Mesodermal cell (in vitro differentiated cells): ENCODE results near the gene ISCU. TPM values are rescaled to one million over a fixed set of nuclear protein-coding genes. Genes with fewer than 3 reads are reported as not detected.
A peak's percentile ranks its signal among the peaks of the same experiment; 100 is the strongest.

ENCODE experiments used
- H3K27ac ChIP-seq: 2 replicates; pipeline ENCODE4 v1.7.0; 2013; ENCODE audit warnings: mild to moderate bottlenecking, low read depth, low read length, moderate library complexity; ENCODE audit not compliant: severe bottlenecking
- H3K36me3 ChIP-seq: 2 replicates; pipeline ENCODE4 v1.7.1; 2013; ENCODE audit warnings: mild to moderate bottlenecking, low read length, moderate library complexity; ENCODE audit not compliant: control insufficient read depth, insufficient read depth
- H3K4me1 ChIP-seq: one replicate; pipeline ENCODE4 v1.7.1; 2013; ENCODE audit warnings: mild to moderate bottlenecking, low read length; ENCODE audit not compliant: insufficient read depth, control insufficient read depth, poor library complexity, severe bottlenecking
- H3K4me3 ChIP-seq: 2 replicates; pipeline ENCODE4 v1.7.0; 2013; ENCODE audit warnings: low read length, control low read depth, mild to moderate bottlenecking; ENCODE audit not compliant: insufficient read depth, poor library complexity, severe bottlenecking; ENCODE audit errors: extremely low read depth
- H3K9me3 ChIP-seq: 2 replicates; pipeline ENCODE4 v1.7.1; 2013; ENCODE audit warnings: mild to moderate bottlenecking, low read length, moderate library complexity; ENCODE audit not compliant: control insufficient read depth
- WGBS, 2 experiments: methylation state at CpG; one replicate each; pipeline ENCODE4 v1.1.5; 2013; ENCODE audit warnings: missing lambda C conversion rate in 2 of 2; ENCODE audit not compliant: insufficient coverage in 2 of 2; 5-methylcytosine and 5-hydroxymethylcytosine counted together
- polyA plus RNA-seq, 2 experiments: library from polyadenylated mRNA; stranded (reverse); fragments of 50-300 nt; gene quantifications; one replicate each; pipeline ENCODE4 v1.2.3, GENCODE V29; 2013

ISCU gene
- 145 TPM for polyA plus RNA-seq (2013, experiment 1 of 2)
- polyA plus RNA-seq (2013, experiment 2 of 2), result 137 TPM

GRCh38 chr12:108562348-108563135, at the start of gene ISCU:
TSS of gene ISCU (plus strand) at chr12:108562596. CDS start at chr12:108562623, 27 bp downstream.
- H3K9me3 ChIP-seq, result no peaks in the 10 kb centered on the region
- peak within 1 kb of the TSS; percentile 98 for H3K4me3 ChIP-seq
- peak within 1 kb of the TSS; percentile 99 for H3K27ac ChIP-seq
- H3K36me3 ChIP-seq, result peaks cover 55% of the 10 kb centered on the region
- peaks cover 3% of the 10 kb centered on the region for H3K4me1 ChIP-seq
- 0% methylated on average over 65 to 71 of the region's 72 CpGs for WGBS, 2 experiments

DNA sequence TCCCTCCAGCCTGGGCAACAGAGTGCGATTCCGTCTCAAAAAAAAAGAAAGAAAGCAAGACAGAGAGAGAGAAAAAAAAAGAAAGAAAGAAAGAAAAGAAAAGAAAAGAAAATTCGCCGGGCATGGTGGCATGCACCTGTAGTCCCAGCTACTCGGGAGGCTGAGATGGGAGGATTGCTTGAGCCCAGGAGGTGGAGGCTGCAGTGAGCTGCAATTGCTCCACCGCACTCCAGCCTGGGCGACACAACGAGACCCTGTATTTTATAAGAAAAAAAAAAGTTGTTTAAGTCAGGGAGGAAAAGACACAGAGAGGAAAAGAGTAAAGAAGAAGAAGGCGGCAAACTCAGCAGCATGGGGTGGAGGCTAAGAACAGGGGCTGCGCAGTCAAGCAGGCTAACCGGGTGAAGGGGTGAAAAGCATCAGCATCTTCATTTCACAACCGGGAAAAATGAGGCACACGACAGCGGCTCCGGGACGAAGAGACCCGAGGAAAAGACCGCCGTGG, 47.9 kb upstream of the ISCU start:
- peaks cover 5% of the 10 kb centered on the region for H3K9me3 ChIP-seq
- H3K27ac ChIP-seq, result no peak overlapping the region
- H3K4me1 ChIP-seq, result peaks cover 3% of the 10 kb centered on the region
- H3K36me3 ChIP-seq, result peaks cover 26% of the 10 kb centered on the region
- peak overlapping the region; percentile 84 for H3K4me3 ChIP-seq
- 42 to 48% methylated on average over 18 to 19 of the region's 19 CpGs for WGBS, 2 experiments

GRCh38 chr12:108514973-108515814, 47.2 kb upstream of the ISCU start, which contains the start of gene FICD:
TSS of gene FICD (plus strand) at chr12:108515277. CDS start at chr12:108516973, 1,696 bp downstream.
- peaks cover 3% of the 10 kb centered on the region for H3K4me1 ChIP-seq
- no peak within 1 kb of the TSS for H3K27ac ChIP-seq
- no peaks in the 10 kb centered on the region for H3K9me3 ChIP-seq
- H3K36me3 ChIP-seq, result peaks cover 33% of the 10 kb centered on the region
- WGBS, 2 experiments, result 0 to 1% methylated on average over 54 to 59 of the region's 67 CpGs
- peak within 1 kb of the TSS; percentile 84 for H3K4me3 ChIP-seq

GRCh38 chr12:108515916-108516315, 46.5 kb upstream of the ISCU start:
- Histone ChIP-seq H3K9me3 (no peaks in the 10 kb centered on the region), H3K4me1 (peaks cover 3% of the 10 kb centered on the region), H3K36me3 (peaks cover 40% of the 10 kb centered on the region), H3K27ac (no peak overlapping the region), H3K4me3 (peak overlapping the region; percentile 84)
- WGBS, 2 experiments, result 94 to 100% methylated on average over 1 to 2 of the region's 5 CpGs

DNA sequence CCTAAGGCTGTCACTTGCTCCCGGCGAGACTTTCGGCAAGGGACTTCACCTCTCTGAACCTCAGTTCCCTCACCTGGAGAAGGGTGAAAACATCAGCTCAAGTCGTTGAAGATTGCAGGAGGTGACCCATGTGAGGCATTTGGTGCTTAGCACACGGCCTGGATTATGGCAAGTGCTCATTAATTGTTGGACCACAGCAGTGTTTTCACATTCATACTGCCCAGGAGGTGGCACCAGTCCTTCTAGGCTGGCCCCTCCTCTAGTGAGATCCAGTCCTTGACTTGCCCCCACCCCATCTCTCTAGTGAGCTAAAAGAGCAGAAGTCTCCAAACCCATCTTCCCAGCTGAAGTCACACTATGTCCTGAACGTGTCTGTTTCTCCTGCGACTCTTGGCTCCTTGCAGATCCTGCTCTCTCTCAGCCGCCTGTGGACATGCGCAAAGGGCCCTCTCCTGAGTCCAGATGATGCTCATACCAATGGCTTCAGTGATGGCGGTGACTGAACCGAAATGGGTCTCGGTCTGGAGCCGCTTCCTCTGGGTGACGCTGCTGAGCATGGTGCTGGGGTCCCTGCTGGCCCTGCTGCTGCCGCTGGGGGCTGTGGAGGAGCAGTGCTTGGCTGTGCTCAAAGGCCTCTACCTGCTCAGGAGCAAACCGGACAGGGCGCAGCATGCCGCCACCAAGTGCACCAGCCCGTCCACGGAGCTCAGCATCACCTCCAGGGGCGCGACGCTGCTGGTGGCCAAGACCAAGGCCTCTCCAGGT, 45.7 kb upstream of the ISCU start:
- peaks cover 3% of the 10 kb centered on the region for H3K4me1 ChIP-seq
- H3K36me3 ChIP-seq, result peaks cover 48% of the 10 kb centered on the region
- WGBS, 2 experiments, result 94 to 95% methylated on average over 21 to 23 of the region's 23 CpGs
- no peak overlapping the region for H3K4me3 ChIP-seq
- no peak overlapping the region for H3K27ac ChIP-seq
- no peaks in the 10 kb centered on the region for H3K9me3 ChIP-seq

DNA sequence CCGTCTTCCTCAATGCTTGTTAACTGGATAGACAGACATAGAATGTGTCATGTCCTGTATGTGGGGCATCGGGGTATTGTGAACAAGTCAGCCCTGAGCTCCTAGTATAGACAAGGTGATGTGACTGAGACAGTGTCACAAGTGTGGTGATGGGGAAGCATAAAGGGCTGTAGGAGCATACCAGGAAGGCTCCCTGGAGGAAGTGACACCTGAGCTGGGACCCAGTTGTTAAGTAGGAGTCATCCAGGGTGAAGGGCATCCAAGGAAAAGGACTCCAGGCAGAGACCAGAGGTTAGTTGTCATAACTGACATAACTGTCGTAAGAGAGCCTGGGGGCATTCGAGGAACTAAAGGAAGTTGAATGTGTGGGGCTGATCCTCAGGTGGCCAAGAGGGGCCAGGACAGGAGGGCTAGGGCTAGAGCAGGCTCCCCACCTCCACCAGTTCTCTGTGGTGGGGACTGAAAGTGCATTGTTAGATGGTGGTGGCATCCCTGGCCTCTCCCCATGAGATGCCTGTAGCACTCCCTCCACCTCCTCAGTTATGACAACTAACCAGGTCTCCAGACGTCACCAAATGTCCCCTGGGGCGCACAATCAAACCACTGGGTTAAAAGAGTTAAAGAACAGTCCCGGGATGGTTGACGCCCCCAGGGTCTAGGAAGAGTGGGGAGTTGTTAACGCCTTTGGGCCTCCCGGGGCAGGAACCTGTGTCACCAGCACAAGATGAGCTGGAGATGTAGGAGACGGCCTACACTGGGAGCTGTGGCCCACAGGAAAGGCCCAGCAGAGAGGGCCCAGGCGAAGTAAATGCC, 44.9 kb upstream of the ISCU start:
- Histone ChIP-seq H3K9me3 (no peaks in the 10 kb centered on the region), H3K36me3 (peaks cover 56% of the 10 kb centered on the region), H3K4me1 (peaks cover 3% of the 10 kb centered on the region), H3K4me3 (no peak overlapping the region), H3K27ac (no peak overlapping the region)
- 89 to 93% methylated on average over 10 to 12 of the region's 12 CpGs for WGBS, 2 experiments

GRCh38 chr12:108518101-108518715, 44.2 kb upstream of the ISCU start:
- Histone ChIP-seq H3K27ac (no peak overlapping the region), H3K4me3 (no peak overlapping the region), H3K4me1 (peaks cover 8% of the 10 kb centered on the region)

DNA sequence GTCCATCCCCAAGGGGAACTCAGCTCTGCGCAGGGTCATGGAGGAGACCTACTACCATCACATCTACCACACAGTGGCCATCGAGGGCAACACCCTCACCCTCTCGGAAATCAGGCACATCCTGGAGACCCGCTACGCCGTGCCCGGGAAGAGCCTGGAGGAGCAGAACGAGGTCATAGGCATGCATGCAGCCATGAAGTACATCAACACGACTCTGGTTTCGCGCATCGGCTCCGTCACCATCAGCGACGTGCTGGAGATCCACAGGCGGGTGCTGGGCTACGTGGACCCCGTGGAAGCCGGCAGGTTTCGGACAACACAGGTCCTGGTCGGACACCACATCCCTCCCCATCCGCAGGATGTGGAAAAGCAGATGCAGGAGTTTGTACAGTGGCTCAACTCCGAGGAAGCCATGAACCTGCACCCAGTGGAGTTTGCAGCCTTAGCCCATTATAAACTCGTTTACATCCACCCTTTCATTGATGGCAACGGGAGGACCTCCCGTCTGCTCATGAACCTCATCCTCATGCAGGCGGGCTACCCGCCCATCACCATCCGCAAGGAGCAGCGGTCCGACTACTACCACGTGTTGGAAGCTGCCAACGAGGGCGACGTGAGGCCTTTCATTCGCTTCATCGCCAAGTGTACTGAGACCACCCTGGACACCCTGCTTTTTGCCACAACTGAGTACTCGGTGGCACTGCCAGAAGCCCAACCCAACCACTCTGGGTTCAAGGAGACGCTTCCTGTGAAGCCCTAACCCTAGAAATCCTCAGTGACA, 43.5 kb upstream of the ISCU start:
- no peaks in the 10 kb centered on the region for H3K9me3 ChIP-seq
- WGBS, 2 experiments, result 95 to 98% methylated on average over 35 to 38 of the region's 39 CpGs
- H3K4me3 ChIP-seq, result no peak overlapping the region
- H3K4me1 ChIP-seq, result peaks cover 8% of the 10 kb centered on the region
- peaks cover 70% of the 10 kb centered on the region for H3K36me3 ChIP-seq
- H3K27ac ChIP-seq, result no peak overlapping the region

More at GRCh38 chr12:108518101-108518715, 44.2 kb upstream of the ISCU start:
- 93 to 97% methylated on average over 19 to 24 of the region's 24 CpGs for WGBS, 2 experiments
- no peaks in the 10 kb centered on the region for H3K9me3 ChIP-seq
- H3K36me3 ChIP-seq, result peaks cover 63% of the 10 kb centered on the region

DNA sequence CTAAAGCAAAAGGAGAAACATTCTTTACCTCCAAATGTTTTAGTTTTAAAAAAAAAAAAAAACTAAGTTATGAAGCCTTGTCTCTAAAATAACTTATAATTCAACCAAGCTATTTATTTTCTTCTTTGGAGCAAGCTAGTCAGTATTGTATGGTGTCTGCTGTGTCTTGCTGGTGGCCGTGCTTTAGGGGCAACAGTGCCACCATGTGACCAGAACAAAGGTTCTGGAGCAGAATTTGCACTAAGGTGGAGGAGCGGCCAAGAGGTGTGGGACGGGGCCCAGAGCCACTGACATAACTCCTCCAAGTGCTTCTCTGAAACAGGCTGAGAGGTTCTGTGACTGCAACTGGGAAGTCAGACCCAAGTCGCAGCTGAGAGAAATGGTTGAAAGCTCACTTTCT, 42.8 kb upstream of the ISCU start:
- peaks cover 77% of the 10 kb centered on the region for H3K36me3 ChIP-seq
- H3K9me3 ChIP-seq, result no peaks in the 10 kb centered on the region
- H3K27ac ChIP-seq, result no peak overlapping the region
- WGBS, 2 experiments, result 87 to 94% methylated on average over 2 to 4 of the region's 4 CpGs
- peaks cover 8% of the 10 kb centered on the region for H3K4me1 ChIP-seq
- H3K4me3 ChIP-seq, result no peak overlapping the region
